ENCODE data around the gene PTPRK.

PTPRK gene

GRCh38 chr6:128492386-128492785 is 28.0 kb downstream of the PTPRK start:
- TF ChIP-seq RARB (CRISPR knock-in tag; IDR thresholded peaks at IDR 0.05) (no peak), ZNF70 (CRISPR knock-in tag; IDR thresholded peaks at IDR 0.05) (no peak), TOX (CRISPR knock-in tag; IDR thresholded peaks at IDR 0.05; ENCODE audit: borderline replicate concordance) (no peak), SNAI2 (CRISPR knock-in tag; IDR thresholded peaks at IDR 0.05) (no peak), ZC3H10 (CRISPR knock-in tag; IDR thresholded peaks at IDR 0.05) (no peak)
- TF ChIP-seq, protein P1, sequence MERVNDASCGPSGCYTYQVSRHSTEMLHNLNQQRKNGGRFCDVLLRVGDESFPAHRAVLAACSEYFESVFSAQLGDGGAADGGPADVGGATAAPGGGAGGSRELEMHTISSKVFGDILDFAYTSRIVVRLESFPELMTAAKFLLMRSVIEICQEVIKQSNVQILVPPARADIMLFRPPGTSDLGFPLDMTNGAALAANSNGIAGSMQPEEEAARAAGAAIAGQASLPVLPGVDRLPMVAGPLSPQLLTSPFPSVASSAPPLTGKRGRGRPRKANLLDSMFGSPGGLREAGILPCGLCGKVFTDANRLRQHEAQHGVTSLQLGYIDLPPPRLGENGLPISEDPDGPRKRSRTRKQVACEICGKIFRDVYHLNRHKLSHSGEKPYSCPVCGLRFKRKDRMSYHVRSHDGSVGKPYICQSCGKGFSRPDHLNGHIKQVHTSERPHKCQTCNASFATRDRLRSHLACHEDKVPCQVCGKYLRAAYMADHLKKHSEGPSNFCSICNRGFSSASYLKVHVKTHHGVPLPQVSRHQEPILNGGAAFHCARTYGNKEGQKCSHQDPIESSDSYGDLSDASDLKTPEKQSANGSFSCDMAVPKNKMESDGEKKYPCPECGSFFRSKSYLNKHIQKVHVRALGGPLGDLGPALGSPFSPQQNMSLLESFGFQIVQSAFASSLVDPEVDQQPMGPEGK (CRISPR knock-in tag; IDR thresholded peaks at IDR 0.05; ENCODE audit: borderline replicate concordance) = no peak
- TF ChIP-seq, protein P2, sequence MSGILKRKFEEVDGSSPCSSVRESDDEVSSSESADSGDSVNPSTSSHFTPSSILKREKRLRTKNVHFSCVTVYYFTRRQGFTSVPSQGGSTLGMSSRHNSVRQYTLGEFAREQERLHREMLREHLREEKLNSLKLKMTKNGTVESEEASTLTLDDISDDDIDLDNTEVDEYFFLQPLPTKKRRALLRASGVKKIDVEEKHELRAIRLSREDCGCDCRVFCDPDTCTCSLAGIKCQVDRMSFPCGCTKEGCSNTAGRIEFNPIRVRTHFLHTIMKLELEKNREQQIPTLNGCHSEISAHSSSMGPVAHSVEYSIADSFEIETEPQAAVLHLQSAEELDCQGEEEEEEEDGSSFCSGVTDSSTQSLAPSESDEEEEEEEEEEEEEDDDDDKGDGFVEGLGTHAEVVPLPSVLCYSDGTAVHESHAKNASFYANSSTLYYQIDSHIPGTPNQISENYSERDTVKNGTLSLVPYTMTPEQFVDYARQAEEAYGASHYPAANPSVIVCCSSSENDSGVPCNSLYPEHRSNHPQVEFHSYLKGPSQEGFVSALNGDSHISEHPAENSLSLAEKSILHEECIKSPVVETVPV (CRISPR knock-in tag; IDR thresholded peaks at IDR 0.05) = no peak
- ATAC-seq = no peak

GRCh38 chr6:128491610-128492206 is 28.7 kb downstream of the PTPRK start:
- TF ChIP-seq GLIS3 (CRISPR knock-in tag; IDR thresholded peaks at IDR 0.05) = no peak
- TF ChIP-seq ZFP3 (CRISPR knock-in tag; IDR thresholded peaks at IDR 0.05) = no peak
- TF ChIP-seq TOX (CRISPR knock-in tag; IDR thresholded peaks at IDR 0.05; ENCODE audit: borderline replicate concordance) = no peak
- no peak for TF ChIP-seq SNAI2 (CRISPR knock-in tag; IDR thresholded peaks at IDR 0.05)
- TF ChIP-seq TCF4 (CRISPR knock-in tag; IDR thresholded peaks at IDR 0.05; ENCODE audit: borderline replicate concordance) = no peak
- no peak for TF ChIP-seq RARB (CRISPR knock-in tag; IDR thresholded peaks at IDR 0.05)
- TF ChIP-seq, protein P1 (CRISPR knock-in tag; IDR thresholded peaks at IDR 0.05; ENCODE audit: borderline replicate concordance) = no peak
- TF ChIP-seq, protein P2 (CRISPR knock-in tag; IDR thresholded peaks at IDR 0.05) = no peak
- no peak for TF ChIP-seq CSDC2 (CRISPR knock-in tag; IDR thresholded peaks at IDR 0.05)
- no peak for TF ChIP-seq ESRRG (CRISPR knock-in tag; IDR thresholded peaks at IDR 0.05)
- no peak for TF ChIP-seq ZFP30 (CRISPR knock-in tag; IDR thresholded peaks at IDR 0.05)
- TF ChIP-seq, protein P3, sequence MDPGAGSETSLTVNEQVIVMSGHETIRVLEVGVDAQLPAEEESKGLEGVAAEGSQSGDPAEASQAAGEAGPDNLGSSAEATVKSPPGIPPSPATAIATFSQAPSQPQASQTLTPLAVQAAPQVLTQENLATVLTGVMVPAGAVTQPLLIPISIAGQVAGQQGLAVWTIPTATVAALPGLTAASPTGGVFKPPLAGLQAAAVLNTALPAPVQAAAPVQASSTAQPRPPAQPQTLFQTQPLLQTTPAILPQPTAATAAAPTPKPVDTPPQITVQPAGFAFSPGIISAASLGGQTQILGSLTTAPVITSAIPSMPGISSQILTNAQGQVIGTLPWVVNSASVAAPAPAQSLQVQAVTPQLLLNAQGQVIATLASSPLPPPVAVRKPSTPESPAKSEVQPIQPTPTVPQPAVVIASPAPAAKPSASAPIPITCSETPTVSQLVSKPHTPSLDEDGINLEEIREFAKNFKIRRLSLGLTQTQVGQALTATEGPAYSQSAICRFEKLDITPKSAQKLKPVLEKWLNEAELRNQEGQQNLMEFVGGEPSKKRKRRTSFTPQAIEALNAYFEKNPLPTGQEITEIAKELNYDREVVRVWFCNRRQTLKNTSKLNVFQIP (CRISPR knock-in tag; IDR thresholded peaks at IDR 0.05; ENCODE audit: borderline replicate concordance, low read depth) = no peak
- no peak for TF ChIP-seq OSR1 (CRISPR knock-in tag; IDR thresholded peaks at IDR 0.05)
- peak; percentile 59 for ATAC-seq

GRCh38 chr6:128491100-128491581 is 29.3 kb downstream of the PTPRK start:
- ATAC-seq = peak; percentile 41

DNA sequence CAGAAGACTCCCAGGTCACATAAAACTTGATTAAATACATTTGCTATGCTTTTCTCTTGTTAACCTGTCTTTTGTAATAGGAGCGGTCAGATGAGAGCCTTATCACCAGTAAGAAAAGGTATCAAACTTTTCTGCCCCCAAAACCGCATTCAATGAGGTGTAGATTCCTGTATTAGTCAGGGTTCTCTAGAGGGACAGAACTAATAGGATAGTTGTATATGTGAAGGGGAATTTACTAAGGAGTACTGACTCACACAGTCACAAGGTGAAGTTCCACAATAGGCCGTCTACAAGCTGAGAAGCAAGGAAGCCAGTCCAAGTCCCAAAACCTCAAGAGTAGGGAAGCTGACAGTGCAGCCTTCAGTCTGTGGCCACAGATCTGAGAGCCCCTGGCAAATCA is 32.7 kb downstream of the PTPRK start:
- no peak for ATAC-seq
- TF ChIP-seq ZFP30 (CRISPR knock-in tag; IDR thresholded peaks at IDR 0.05) = no peak
- TF ChIP-seq, protein P1 (CRISPR knock-in tag; IDR thresholded peaks at IDR 0.05; ENCODE audit: borderline replicate concordance) = no peak
- TF ChIP-seq ZNF8 (CRISPR knock-in tag; IDR thresholded peaks at IDR 0.05) = no peak
- TF ChIP-seq, protein P4, sequence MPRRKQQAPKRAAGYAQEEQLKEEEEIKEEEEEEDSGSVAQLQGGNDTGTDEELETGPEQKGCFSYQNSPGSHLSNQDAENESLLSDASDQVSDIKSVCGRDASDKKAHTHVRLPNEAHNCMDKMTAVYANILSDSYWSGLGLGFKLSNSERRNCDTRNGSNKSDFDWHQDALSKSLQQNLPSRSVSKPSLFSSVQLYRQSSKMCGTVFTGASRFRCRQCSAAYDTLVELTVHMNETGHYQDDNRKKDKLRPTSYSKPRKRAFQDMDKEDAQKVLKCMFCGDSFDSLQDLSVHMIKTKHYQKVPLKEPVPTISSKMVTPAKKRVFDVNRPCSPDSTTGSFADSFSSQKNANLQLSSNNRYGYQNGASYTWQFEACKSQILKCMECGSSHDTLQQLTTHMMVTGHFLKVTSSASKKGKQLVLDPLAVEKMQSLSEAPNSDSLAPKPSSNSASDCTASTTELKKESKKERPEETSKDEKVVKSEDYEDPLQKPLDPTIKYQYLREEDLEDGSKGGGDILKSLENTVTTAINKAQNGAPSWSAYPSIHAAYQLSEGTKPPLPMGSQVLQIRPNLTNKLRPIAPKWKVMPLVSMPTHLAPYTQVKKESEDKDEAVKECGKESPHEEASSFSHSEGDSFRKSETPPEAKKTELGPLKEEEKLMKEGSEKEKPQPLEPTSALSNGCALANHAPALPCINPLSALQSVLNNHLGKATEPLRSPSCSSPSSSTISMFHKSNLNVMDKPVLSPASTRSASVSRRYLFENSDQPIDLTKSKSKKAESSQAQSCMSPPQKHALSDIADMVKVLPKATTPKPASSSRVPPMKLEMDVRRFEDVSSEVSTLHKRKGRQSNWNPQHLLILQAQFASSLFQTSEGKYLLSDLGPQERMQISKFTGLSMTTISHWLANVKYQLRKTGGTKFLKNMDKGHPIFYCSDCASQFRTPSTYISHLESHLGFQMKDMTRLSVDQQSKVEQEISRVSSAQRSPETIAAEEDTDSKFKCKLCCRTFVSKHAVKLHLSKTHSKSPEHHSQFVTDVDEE (CRISPR knock-in tag; IDR thresholded peaks at IDR 0.05) = no peak
- no peak for TF ChIP-seq TCF4 (CRISPR knock-in tag; IDR thresholded peaks at IDR 0.05; ENCODE audit: borderline replicate concordance)

More at GRCh38 chr6:128491100-128491581, 29.3 kb downstream of the PTPRK start:
- TF ChIP-seq SNAI2 (CRISPR knock-in tag; IDR thresholded peaks at IDR 0.05) = no peak

All from SK-N-SH treated with all-trans-retinoic acid at 6 μM for 48 hours (cell line).